HG02884 (cell line): ENCODE results near the gene RASA3.
A peak's percentile ranks its signal among the peaks of the same experiment; 100 is the strongest.

Source experiments
- ATAC-seq: cut with Tn5 transposase; IDR thresholded peaks from one replicate; pipeline ENCODE4 v1.9.1; 2021; ENCODE audit warnings: mild to moderate bottlenecking, moderate library complexity; ENCODE audit not compliant: unreplicated experiment

The RASA3 gene

GRCh38 chr13:114071410-114071809 is 61.0 kb downstream of the RASA3 start:
- ATAC-seq = no peak

GRCh38 chr13:114070098-114070799 is 62.2 kb downstream of the RASA3 start:
- no peak for ATAC-seq

- no peak for ATAC-seq
These were observed 62.9 kb downstream of the RASA3 start for GRCh38 chr13:114069376-114070097.

GRCh38 chr13:114068656-114069318 is 63.6 kb downstream of the RASA3 start:
- no peak for ATAC-seq

GRCh38 chr13:114067886-114068651 is 64.4 kb downstream of the RASA3 start:
- peak; percentile 8 for ATAC-seq

GRCh38 chr13:114067381-114067885 is 65.0 kb downstream of the RASA3 start:
- peak; percentile 64 for ATAC-seq

GRCh38 chr13:114066956-114067355 is 65.5 kb downstream of the RASA3 start:
- ATAC-seq = no peak

GRCh38 chr13:114065926-114066774 is 66.3 kb downstream of the RASA3 start:
- no peak for ATAC-seq

- peak; percentile 40 for ATAC-seq
These were observed 67.1 kb downstream of the RASA3 start for GRCh38 chr13:114065141-114065925.

- ATAC-seq = no peak
These were observed 67.8 kb downstream of the RASA3 start for GRCh38 chr13:114064450-114065140.

- no peak for ATAC-seq
These were observed 68.6 kb downstream of the RASA3 start for GRCh38 chr13:114063545-114064449.

- no peak for ATAC-seq
These were observed 69.7 kb downstream of the RASA3 start for GRCh38 chr13:114062754-114063153.

GRCh38 chr13:114062341-114062740 is 70.1 kb downstream of the RASA3 start:
- ATAC-seq = no peak

GRCh38 chr13:114061744-114062143 is 70.7 kb downstream of the RASA3 start:
- no peak for ATAC-seq

- no peak for ATAC-seq
These were observed 71.4 kb downstream of the RASA3 start for GRCh38 chr13:114061047-114061446.

- ATAC-seq = no peak
These were observed 72.2 kb downstream of the RASA3 start for GRCh38 chr13:114059946-114060860.

GRCh38 chr13:114059428-114059827 is 73.0 kb downstream of the RASA3 start:
- no peak for ATAC-seq
